Central memory CD8-positive, alpha-beta T cell (primary cell): ENCODE data around the gene HDAC4.
"Not testable (repeated sequence)": the region's sequence is repeated elsewhere in the genome, so short reads cannot be mapped to it uniquely, and the experiment has no call there.

Experiments
- ATAC-seq: fragments of 150-1000 bp; cut with Tn5 transposase; replicated peaks from 2 replicates; pipeline ENCODE4 v1.10.0; 2022; ENCODE audit warnings: mild to moderate bottlenecking, moderate FRiP score, moderate number of reproducible peaks; ENCODE audit not compliant: poor library complexity, severe bottlenecking; ENCODE audit errors: extremely low read depth
- DNase-seq, 2 donors: peaks; one replicate each; pipeline ENCODE4 v3.0.0; 2021; ENCODE audit warnings: low spot score in 2 of 2
- H3K27ac Mint-ChIP-seq: one replicate; pipeline ENCODE4 v1.8.0; 2022; ENCODE audit warnings: low read depth, mild to moderate bottlenecking, moderate library complexity, mixed read lengths
- H3K27me3 Mint-ChIP-seq: one replicate; pipeline ENCODE4 v1.8.0; 2022; ENCODE audit warnings: mixed read lengths
- H3K36me3 Mint-ChIP-seq: one replicate; pipeline ENCODE4 v1.8.0; 2022; ENCODE audit warnings: mild to moderate bottlenecking, moderate library complexity, mixed read lengths; ENCODE audit not compliant: insufficient read depth
- H3K4me1 Mint-ChIP-seq: one replicate; pipeline ENCODE4 v1.8.0; 2022; ENCODE audit warnings: mixed read lengths
- H3K4me3 Mint-ChIP-seq: one replicate; pipeline ENCODE4 v1.8.0; 2022; ENCODE audit warnings: mild to moderate bottlenecking, moderate library complexity, mixed read lengths
- H3K9me3 Mint-ChIP-seq: one replicate; pipeline ENCODE4 v1.8.0; 2022; ENCODE audit warnings: mixed read lengths

Gene HDAC4

GRCh38 chr2:239180526-239181073 is 220.2 kb downstream of the HDAC4 start:
- Mint-ChIP-seq H3K36me3 (peaks cover 14% of the 10 kb centered on the region), H3K27ac (no peak overlapping the region), H3K27me3 (no peaks in the 10 kb centered on the region), H3K4me3 (no peak overlapping the region), H3K4me1 (peaks cover 16% of the 10 kb centered on the region), H3K9me3 (peaks cover 10% of the 10 kb centered on the region)
- DNase-seq (no peak), ATAC-seq (no peak)

- H3K4me1 Mint-ChIP-seq = peaks cover 16% of the 10 kb centered on the region
- H3K27me3 Mint-ChIP-seq = no peaks in the 10 kb centered on the region
- no peak overlapping the region for H3K4me3 Mint-ChIP-seq
- ATAC-seq = no peak
- peaks cover 11% of the 10 kb centered on the region for H3K36me3 Mint-ChIP-seq
- no peak for DNase-seq
- no peak overlapping the region for H3K27ac Mint-ChIP-seq
- peaks cover 10% of the 10 kb centered on the region for H3K9me3 Mint-ChIP-seq
Measured at GRCh38 chr2:239179851-239180371, 220.9 kb downstream of the HDAC4 start.

- peaks cover 14% of the 10 kb centered on the region for H3K9me3 Mint-ChIP-seq
- H3K4me3 Mint-ChIP-seq = no peak overlapping the region
- ATAC-seq (no peak), DNase-seq (no peak)
- no peak overlapping the region for H3K27ac Mint-ChIP-seq
- H3K36me3 Mint-ChIP-seq = peaks cover 13% of the 10 kb centered on the region
- H3K4me1 Mint-ChIP-seq = peaks cover 14% of the 10 kb centered on the region
- no peaks in the 10 kb centered on the region for H3K27me3 Mint-ChIP-seq
Measured at GRCh38 chr2:239178954-239179353, 221.9 kb downstream of the HDAC4 start.

- Mint-ChIP-seq H3K27me3 (no peaks in the 10 kb centered on the region), H3K36me3 (peaks cover 12% of the 10 kb centered on the region), H3K4me3 (no peak overlapping the region), H3K27ac (no peak overlapping the region), H3K9me3 (peaks cover 16% of the 10 kb centered on the region), H3K4me1 (peaks cover 10% of the 10 kb centered on the region)
- no peak for ATAC-seq
- no peak for DNase-seq
Measured at GRCh38 chr2:239178484-239178883, 222.3 kb downstream of the HDAC4 start.

GRCh38 chr2:239177908-239178307 is 222.9 kb downstream of the HDAC4 start:
- Mint-ChIP-seq H3K4me3 (no peak overlapping the region), H3K27ac (no peak overlapping the region), H3K36me3 (peaks cover 13% of the 10 kb centered on the region), H3K9me3 (peaks cover 16% of the 10 kb centered on the region), H3K27me3 (no peaks in the 10 kb centered on the region), H3K4me1 (peaks cover 9% of the 10 kb centered on the region)
- DNase-seq = no peak
- ATAC-seq = no peak

GRCh38 chr2:239177325-239177724 is 223.5 kb downstream of the HDAC4 start:
- Mint-ChIP-seq H3K27ac (no peak overlapping the region), H3K9me3 (peaks cover 21% of the 10 kb centered on the region), H3K27me3 (no peaks in the 10 kb centered on the region), H3K4me1 (peaks cover 9% of the 10 kb centered on the region), H3K36me3 (peaks cover 15% of the 10 kb centered on the region), H3K4me3 (no peak overlapping the region)
- no peak for ATAC-seq
- DNase-seq = no peak

GRCh38 chr2:239176138-239176803 is 224.5 kb downstream of the HDAC4 start:
- not testable (repeated sequence) for H3K27ac Mint-ChIP-seq, H3K4me3 Mint-ChIP-seq, H3K27me3 Mint-ChIP-seq, ATAC-seq, DNase-seq
- peaks cover 12% of the 10 kb centered on the region for H3K36me3 Mint-ChIP-seq
- H3K9me3 Mint-ChIP-seq = peaks cover 27% of the 10 kb centered on the region
- peaks cover 13% of the 10 kb centered on the region for H3K4me1 Mint-ChIP-seq

- no peak overlapping the region for H3K27ac Mint-ChIP-seq
- H3K36me3 Mint-ChIP-seq = peaks cover 12% of the 10 kb centered on the region
- DNase-seq (no peak), ATAC-seq (no peak)
- no peak overlapping the region for H3K4me3 Mint-ChIP-seq
- peaks cover 17% of the 10 kb centered on the region for H3K4me1 Mint-ChIP-seq
- no peaks in the 10 kb centered on the region for H3K27me3 Mint-ChIP-seq
- peaks cover 32% of the 10 kb centered on the region for H3K9me3 Mint-ChIP-seq
Measured at GRCh38 chr2:239175181-239175580, 225.6 kb downstream of the HDAC4 start.

GRCh38 chr2:239173301-239173700 is 227.5 kb downstream of the HDAC4 start:
- Mint-ChIP-seq H3K36me3 (peaks cover 10% of the 10 kb centered on the region), H3K27me3 (no peaks in the 10 kb centered on the region), H3K4me3 (no peak overlapping the region), H3K4me1 (peaks cover 17% of the 10 kb centered on the region), H3K9me3 (peaks cover 32% of the 10 kb centered on the region), H3K27ac (no peak overlapping the region)
- no peak for ATAC-seq
- no peak for DNase-seq

GRCh38 chr2:239171643-239172042 is 229.2 kb downstream of the HDAC4 start:
- Mint-ChIP-seq H3K4me1 (peaks cover 13% of the 10 kb centered on the region), H3K27ac (peak overlapping the region; percentile 79), H3K9me3 (peaks cover 27% of the 10 kb centered on the region), H3K27me3 (no peaks in the 10 kb centered on the region), H3K36me3 (peaks cover 9% of the 10 kb centered on the region), H3K4me3 (no peak overlapping the region)
- DNase-seq (no peak), ATAC-seq (no peak)

GRCh38 chr2:239169311-239170048 is 231.3 kb downstream of the HDAC4 start:
- Mint-ChIP-seq H3K27ac (no peak overlapping the region), H3K27me3 (no peaks in the 10 kb centered on the region), H3K4me3 (no peak overlapping the region), H3K36me3 (peaks cover 6% of the 10 kb centered on the region), H3K9me3 (peaks cover 22% of the 10 kb centered on the region), H3K4me1 (peaks cover 18% of the 10 kb centered on the region)
- DNase-seq (no peak), ATAC-seq (no peak)

GRCh38 chr2:239168575-239168974 is 232.2 kb downstream of the HDAC4 start:
- ATAC-seq (no peak), DNase-seq (no peak)
- Mint-ChIP-seq H3K9me3 (peaks cover 15% of the 10 kb centered on the region), H3K4me1 (peaks cover 21% of the 10 kb centered on the region), H3K36me3 (peaks cover 10% of the 10 kb centered on the region), H3K4me3 (no peak overlapping the region), H3K27ac (no peak overlapping the region), H3K27me3 (no peaks in the 10 kb centered on the region)
